ENCODE data around the gene ADAMTS19.
"Not testable (repeated sequence)": the region's sequence is repeated elsewhere in the genome, so short reads cannot be mapped to it uniquely, and the experiment has no call there.

The ADAMTS19 gene

GRCh38 chr5:129425031-129425430 lies 35.1 kb upstream of the ADAMTS19 start:
- Histone ChIP-seq H3K36me3 (ENCODE audit: insufficient read depth, low read length) (no peaks in the 10 kb centered on the region), H3K4me2 (ENCODE audit: low read length) (no peak overlapping the region), H4K20me1 (ENCODE audit: insufficient read depth, low read length) (no peaks in the 10 kb centered on the region), H3F3A (ENCODE audit: insufficient read depth, low read length) (no peaks in the 10 kb centered on the region), H3K79me2 (ENCODE audit: insufficient read depth, low read length) (no peaks in the 10 kb centered on the region), H3K4me1 (ENCODE audit: insufficient read depth, low read length, severe bottlenecking) (no peaks in the 10 kb centered on the region), H2AFZ (ENCODE audit: low read length) (no peak overlapping the region), H3K9me3 (ENCODE audit: low read length) (no peaks in the 10 kb centered on the region), H3K4me3 (ENCODE audit: low read depth, low read length, poor library complexity, severe bottlenecking) (no peak overlapping the region), H3K27ac (ENCODE audit: low read depth, low read length, poor library complexity, severe bottlenecking) (no peak overlapping the region), H3K9ac (ENCODE audit: low read length) (no peak overlapping the region), H3K9me2 (ENCODE audit: low read depth, low read length) (no peaks in the 10 kb centered on the region), H3K27me3 (ENCODE audit: insufficient read depth, low read length) (no peaks in the 10 kb centered on the region)
- TF ChIP-seq CTCF (IDR thresholded peaks at IDR 0.05; ENCODE audit: low read length) (no peak), EZH2 (IDR thresholded peaks at IDR 0.05; ENCODE audit: borderline replicate concordance, low read length) (no peak)

- H3K4me3 ChIP-seq (ENCODE audit: low read depth, low read length, poor library complexity, severe bottlenecking) = no peak overlapping the region
- no peaks in the 10 kb centered on the region for H3K79me2 ChIP-seq (ENCODE audit: insufficient read depth, low read length)
- H3K4me1 ChIP-seq (ENCODE audit: insufficient read depth, low read length, severe bottlenecking) = no peaks in the 10 kb centered on the region
- no peak for TF ChIP-seq CTCF (IDR thresholded peaks at IDR 0.05; ENCODE audit: low read length)
- no peak for TF ChIP-seq EZH2 (IDR thresholded peaks at IDR 0.05; ENCODE audit: borderline replicate concordance, low read length)
- no peaks in the 10 kb centered on the region for H4K20me1 ChIP-seq (ENCODE audit: insufficient read depth, low read length)
- H3K27ac ChIP-seq (ENCODE audit: low read depth, low read length, poor library complexity, severe bottlenecking) = no peak overlapping the region
- H3K9ac ChIP-seq (ENCODE audit: low read length) = no peak overlapping the region
- no peaks in the 10 kb centered on the region for H3K9me2 ChIP-seq (ENCODE audit: low read depth, low read length)
- H3K27me3 ChIP-seq (ENCODE audit: insufficient read depth, low read length) = no peaks in the 10 kb centered on the region
- H3K36me3 ChIP-seq (ENCODE audit: insufficient read depth, low read length) = no peaks in the 10 kb centered on the region
- H3K4me2 ChIP-seq (ENCODE audit: low read length) = no peak overlapping the region
- H3K9me3 ChIP-seq (ENCODE audit: low read length) = no peaks in the 10 kb centered on the region
- no peak overlapping the region for H2AFZ ChIP-seq (ENCODE audit: low read length)
- no peaks in the 10 kb centered on the region for H3F3A ChIP-seq (ENCODE audit: insufficient read depth, low read length)
These were observed 34.0 kb upstream of the ADAMTS19 start for GRCh38 chr5:129426071-129426470.

- not testable (repeated sequence) for H3K79me2 ChIP-seq (ENCODE audit: insufficient read depth, low read length); H4K20me1 ChIP-seq (ENCODE audit: insufficient read depth, low read length); H3K4me1 ChIP-seq (ENCODE audit: insufficient read depth, low read length, severe bottlenecking); H3K9ac ChIP-seq (ENCODE audit: low read length); H3K4me3 ChIP-seq (ENCODE audit: low read depth, low read length, poor library complexity, severe bottlenecking); H3K4me2 ChIP-seq (ENCODE audit: low read length); H3K27me3 ChIP-seq (ENCODE audit: insufficient read depth, low read length); H2AFZ ChIP-seq (ENCODE audit: low read length); H3K36me3 ChIP-seq (ENCODE audit: insufficient read depth, low read length); H3K27ac ChIP-seq (ENCODE audit: low read depth, low read length, poor library complexity, severe bottlenecking); H3F3A ChIP-seq (ENCODE audit: insufficient read depth, low read length); H3K9me3 ChIP-seq (ENCODE audit: low read length); H3K9me2 ChIP-seq (ENCODE audit: low read depth, low read length)
These were observed 31.5 kb upstream of the ADAMTS19 start for GRCh38 chr5:129428636-129429035.

- Histone ChIP-seq H3K27ac (ENCODE audit: low read depth, low read length, poor library complexity, severe bottlenecking) (no peak overlapping the region), H3K9ac (ENCODE audit: low read length) (no peak overlapping the region), H2AFZ (ENCODE audit: low read length) (no peak overlapping the region), H3F3A (ENCODE audit: insufficient read depth, low read length) (no peaks in the 10 kb centered on the region), H3K36me3 (ENCODE audit: insufficient read depth, low read length) (no peaks in the 10 kb centered on the region), H3K9me3 (ENCODE audit: low read length) (no peaks in the 10 kb centered on the region), H3K79me2 (ENCODE audit: insufficient read depth, low read length) (no peaks in the 10 kb centered on the region), H3K27me3 (ENCODE audit: insufficient read depth, low read length) (no peaks in the 10 kb centered on the region), H3K4me3 (ENCODE audit: low read depth, low read length, poor library complexity, severe bottlenecking) (no peak overlapping the region), H3K9me2 (ENCODE audit: low read depth, low read length) (no peaks in the 10 kb centered on the region), H3K4me2 (ENCODE audit: low read length) (no peak overlapping the region), H4K20me1 (ENCODE audit: insufficient read depth, low read length) (no peaks in the 10 kb centered on the region), H3K4me1 (ENCODE audit: insufficient read depth, low read length, severe bottlenecking) (no peaks in the 10 kb centered on the region)
- TF ChIP-seq CTCF (IDR thresholded peaks at IDR 0.05; ENCODE audit: low read length) = no peak
- TF ChIP-seq EZH2 (IDR thresholded peaks at IDR 0.05; ENCODE audit: borderline replicate concordance, low read length) = no peak
These were observed 28.7 kb upstream of the ADAMTS19 start for GRCh38 chr5:129431406-129431805.

Measured in OCI-LY1 (cell line).